ENCODE measurements around the gene CFI. TPM values are rescaled to one million over a fixed set of nuclear protein-coding genes. Genes with fewer than 3 reads are reported as not detected.

The CFI gene
- total RNA-seq, 1 donor from 2014 or later: 54.8 TPM

- Histone ChIP-seq H3K27me3 (ENCODE audit: low read depth) (no peaks in the 10 kb centered on the region), H3K4me3 (no peak overlapping the region), H3K27ac (no peak overlapping the region), H3K36me3 (peaks cover 46% of the 10 kb centered on the region), H3K9me3 (no peaks in the 10 kb centered on the region), H3K4me1 (peaks cover 18% of the 10 kb centered on the region)
- TF ChIP-seq, protein P1, sequence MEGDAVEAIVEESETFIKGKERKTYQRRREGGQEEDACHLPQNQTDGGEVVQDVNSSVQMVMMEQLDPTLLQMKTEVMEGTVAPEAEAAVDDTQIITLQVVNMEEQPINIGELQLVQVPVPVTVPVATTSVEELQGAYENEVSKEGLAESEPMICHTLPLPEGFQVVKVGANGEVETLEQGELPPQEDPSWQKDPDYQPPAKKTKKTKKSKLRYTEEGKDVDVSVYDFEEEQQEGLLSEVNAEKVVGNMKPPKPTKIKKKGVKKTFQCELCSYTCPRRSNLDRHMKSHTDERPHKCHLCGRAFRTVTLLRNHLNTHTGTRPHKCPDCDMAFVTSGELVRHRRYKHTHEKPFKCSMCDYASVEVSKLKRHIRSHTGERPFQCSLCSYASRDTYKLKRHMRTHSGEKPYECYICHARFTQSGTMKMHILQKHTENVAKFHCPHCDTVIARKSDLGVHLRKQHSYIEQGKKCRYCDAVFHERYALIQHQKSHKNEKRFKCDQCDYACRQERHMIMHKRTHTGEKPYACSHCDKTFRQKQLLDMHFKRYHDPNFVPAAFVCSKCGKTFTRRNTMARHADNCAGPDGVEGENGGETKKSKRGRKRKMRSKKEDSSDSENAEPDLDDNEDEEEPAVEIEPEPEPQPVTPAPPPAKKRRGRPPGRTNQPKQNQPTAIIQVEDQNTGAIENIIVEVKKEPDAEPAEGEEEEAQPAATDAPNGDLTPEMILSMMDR (IDR thresholded peaks at IDR 0.05): no peak
- no peak for DNase-seq
- ATAC-seq: no peak
- intact Hi-C loops (cut with DNase I): no loop called here
These were observed 103.1 kb downstream of the CFI start for GRCh38 chr4:109698656-109699055.

GRCh38 chr4:109691411-109691920 is 110.3 kb downstream of the CFI start:
- DNase-seq: no peak
- H3K27me3 ChIP-seq (ENCODE audit: low read depth): no peaks in the 10 kb centered on the region
- intact Hi-C loops (cut with DNase I): no loop called here
- no peak overlapping the region for H3K27ac ChIP-seq
- no peaks in the 10 kb centered on the region for H3K4me1 ChIP-seq
- H3K36me3 ChIP-seq: peaks cover 84% of the 10 kb centered on the region
- no peak overlapping the region for H3K4me3 ChIP-seq
- TF ChIP-seq, protein P1 (IDR thresholded peaks at IDR 0.05): no peak
- ATAC-seq: no peak
- H3K9me3 ChIP-seq: no peaks in the 10 kb centered on the region

Other genes with a start within 250 kb of the CFI start
- gene MCUB, start 241.8 kb downstream of the CFI start, total RNA-seq: 17.1 TPM
- gene CASP6, start 98.6 kb downstream of the CFI start, total RNA-seq: 22.5 TPM
- gene PLA2G12A, start 71.9 kb downstream of the CFI start, total RNA-seq: 32.0 TPM
- gene GAR1, start 13.8 kb upstream of the CFI start, total RNA-seq: 10.0 TPM
- not detected for gene RRH, start 26.0 kb upstream of the CFI start, total RNA-seq
- gene LRIT3, start 46.1 kb upstream of the CFI start, total RNA-seq: 0.12 TPM
- gene EGF, start 110.9 kb upstream of the CFI start, total RNA-seq: 3.5 TPM

All from lower lobe of right lung (tissue), 2 donors.